Measurements from ENCODE around the gene TRPT1. TPM values are rescaled to one million over a fixed set of nuclear protein-coding genes. Genes with fewer than 3 reads are reported as not detected.

The TRPT1 gene
- total and polyA plus RNA-seq, 2 experiments from 2014 or later: 36.9 to 52.2 TPM

- no peak for TF ChIP-seq CREB1 (CRISPR knock-in tag; IDR thresholded peaks at IDR 0.05; ENCODE audit: low read depth)
- TF ChIP-seq, protein P1, sequence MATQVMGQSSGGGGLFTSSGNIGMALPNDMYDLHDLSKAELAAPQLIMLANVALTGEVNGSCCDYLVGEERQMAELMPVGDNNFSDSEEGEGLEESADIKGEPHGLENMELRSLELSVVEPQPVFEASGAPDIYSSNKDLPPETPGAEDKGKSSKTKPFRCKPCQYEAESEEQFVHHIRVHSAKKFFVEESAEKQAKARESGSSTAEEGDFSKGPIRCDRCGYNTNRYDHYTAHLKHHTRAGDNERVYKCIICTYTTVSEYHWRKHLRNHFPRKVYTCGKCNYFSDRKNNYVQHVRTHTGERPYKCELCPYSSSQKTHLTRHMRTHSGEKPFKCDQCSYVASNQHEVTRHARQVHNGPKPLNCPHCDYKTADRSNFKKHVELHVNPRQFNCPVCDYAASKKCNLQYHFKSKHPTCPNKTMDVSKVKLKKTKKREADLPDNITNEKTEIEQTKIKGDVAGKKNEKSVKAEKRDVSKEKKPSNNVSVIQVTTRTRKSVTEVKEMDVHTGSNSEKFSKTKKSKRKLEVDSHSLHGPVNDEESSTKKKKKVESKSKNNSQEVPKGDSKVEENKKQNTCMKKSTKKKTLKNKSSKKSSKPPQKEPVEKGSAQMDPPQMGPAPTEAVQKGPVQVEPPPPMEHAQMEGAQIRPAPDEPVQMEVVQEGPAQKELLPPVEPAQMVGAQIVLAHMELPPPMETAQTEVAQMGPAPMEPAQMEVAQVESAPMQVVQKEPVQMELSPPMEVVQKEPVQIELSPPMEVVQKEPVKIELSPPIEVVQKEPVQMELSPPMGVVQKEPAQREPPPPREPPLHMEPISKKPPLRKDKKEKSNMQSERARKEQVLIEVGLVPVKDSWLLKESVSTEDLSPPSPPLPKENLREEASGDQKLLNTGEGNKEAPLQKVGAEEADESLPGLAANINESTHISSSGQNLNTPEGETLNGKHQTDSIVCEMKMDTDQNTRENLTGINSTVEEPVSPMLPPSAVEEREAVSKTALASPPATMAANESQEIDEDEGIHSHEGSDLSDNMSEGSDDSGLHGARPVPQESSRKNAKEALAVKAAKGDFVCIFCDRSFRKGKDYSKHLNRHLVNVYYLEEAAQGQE (IDR thresholded peaks at IDR 0.05; ENCODE audit: unreplicated experiment): no peak
- TF ChIP-seq CTCF (conservative IDR thresholded peaks at IDR 0.05; ENCODE audit: low read depth in 2 of 2): no peak
- TF ChIP-seq POLR2AphosphoS5 (IDR thresholded peaks at IDR 0.05; ENCODE audit: low read depth): no peak
- no peak for TF ChIP-seq EZH2 (IDR thresholded peaks at IDR 0.05; ENCODE audit: low read depth, unreplicated experiment)
- TF ChIP-seq NANOG (IDR thresholded peaks at IDR 0.05; ENCODE audit: borderline replicate concordance): no peak
- no peak for TF ChIP-seq JUNB (IDR thresholded peaks at IDR 0.05; ENCODE audit: unreplicated experiment)
- TF ChIP-seq, protein P2, sequence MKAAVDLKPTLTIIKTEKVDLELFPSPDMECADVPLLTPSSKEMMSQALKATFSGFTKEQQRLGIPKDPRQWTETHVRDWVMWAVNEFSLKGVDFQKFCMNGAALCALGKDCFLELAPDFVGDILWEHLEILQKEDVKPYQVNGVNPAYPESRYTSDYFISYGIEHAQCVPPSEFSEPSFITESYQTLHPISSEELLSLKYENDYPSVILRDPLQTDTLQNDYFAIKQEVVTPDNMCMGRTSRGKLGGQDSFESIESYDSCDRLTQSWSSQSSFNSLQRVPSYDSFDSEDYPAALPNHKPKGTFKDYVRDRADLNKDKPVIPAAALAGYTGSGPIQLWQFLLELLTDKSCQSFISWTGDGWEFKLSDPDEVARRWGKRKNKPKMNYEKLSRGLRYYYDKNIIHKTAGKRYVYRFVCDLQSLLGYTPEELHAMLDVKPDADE (IDR thresholded peaks at IDR 0.05): no peak
- TF ChIP-seq ZNF331 (CRISPR knock-in tag; IDR thresholded peaks at IDR 0.05; ENCODE audit: low read depth): no peak
- TF ChIP-seq ZNF114 (CRISPR knock-in tag; IDR thresholded peaks at IDR 0.05): no peak
These were observed 6.7 kb downstream of the TRPT1 start (continued) for GRCh38 chr11:64219354-64219684.

GRCh38 chr11:64218628-64219353 is 7.2 kb downstream of the TRPT1 start:
- Histone ChIP-seq H3K9me2 (ENCODE audit: insufficient read depth) (no peaks in the 10 kb centered on the region), H2AFZ (no peak overlapping the region), H3K27me3 (ENCODE audit: insufficient read depth) (no peaks in the 10 kb centered on the region), H3K4me1 (ENCODE audit: insufficient read depth) (no peaks in the 10 kb centered on the region), H3F3A (replicated peaks; ENCODE audit: low read depth) (0 out of 2 replicates have a peak, but pooled peaks cover 3% of the 10 kb centered on the region), H3K4me2 (no peak overlapping the region), H3K27ac (ENCODE audit: low read depth) (no peak overlapping the region), H3K79me2 (replicated peaks; ENCODE audit: insufficient read depth) (no peaks in the 10 kb centered on the region), H4K20me1 (replicated peaks; ENCODE audit: insufficient read depth) (no peaks in the 10 kb centered on the region), H3K36me3 (ENCODE audit: insufficient read depth) (peaks cover 4% of the 10 kb centered on the region; the same call in 1 of the 2 replicates), H3K4me3 (no peak overlapping the region)
- Mint-ChIP-seq H3K9me3 (no peaks in the 10 kb centered on the region), H3K36me3 (ENCODE audit: low read depth) (peaks cover 13% of the 10 kb centered on the region; the same call in 2 of the 3 replicates), H3K4me3 (no peak overlapping the region), H3K27me3 (ENCODE audit: insufficient read depth, low read depth, poor library complexity) (peaks cover 5% of the 10 kb centered on the region), H3K4me1 (peaks cover 4% of the 10 kb centered on the region; the same call in 1 of the 3 replicates), H3K27ac (no peak overlapping the region)
- DNase-seq (ENCODE audit: low spot score) (no peak), ATAC-seq (no peak)
- no peak for TF ChIP-seq EZH2 (IDR thresholded peaks at IDR 0.05; ENCODE audit: low read depth, unreplicated experiment)
- TF ChIP-seq JUNB (IDR thresholded peaks at IDR 0.05; ENCODE audit: unreplicated experiment): no peak
- TF ChIP-seq NANOG (IDR thresholded peaks at IDR 0.05; ENCODE audit: borderline replicate concordance): no peak
- no peak for TF ChIP-seq CTCF (conservative IDR thresholded peaks at IDR 0.05; ENCODE audit: low read depth in 2 of 2)
